Stimulated activated CD4-positive, alpha-beta T cell treated with anti-CD3 and anti-CD28 coated beads, Interleukin-1b, Interleukin-23, amount 100 ng/mL, for 24 hours (primary cell): ENCODE measurements around the gene PCBP2.

Experiments used
- DNase-seq, 4 experiments: peaks; one replicate each; pipeline ENCODE4 v3.0.0-alpha.2; 2020; ENCODE audit warnings: low read depth in 4 of 4, low spot score in 1 of 4

PCBP2 gene

DNA sequence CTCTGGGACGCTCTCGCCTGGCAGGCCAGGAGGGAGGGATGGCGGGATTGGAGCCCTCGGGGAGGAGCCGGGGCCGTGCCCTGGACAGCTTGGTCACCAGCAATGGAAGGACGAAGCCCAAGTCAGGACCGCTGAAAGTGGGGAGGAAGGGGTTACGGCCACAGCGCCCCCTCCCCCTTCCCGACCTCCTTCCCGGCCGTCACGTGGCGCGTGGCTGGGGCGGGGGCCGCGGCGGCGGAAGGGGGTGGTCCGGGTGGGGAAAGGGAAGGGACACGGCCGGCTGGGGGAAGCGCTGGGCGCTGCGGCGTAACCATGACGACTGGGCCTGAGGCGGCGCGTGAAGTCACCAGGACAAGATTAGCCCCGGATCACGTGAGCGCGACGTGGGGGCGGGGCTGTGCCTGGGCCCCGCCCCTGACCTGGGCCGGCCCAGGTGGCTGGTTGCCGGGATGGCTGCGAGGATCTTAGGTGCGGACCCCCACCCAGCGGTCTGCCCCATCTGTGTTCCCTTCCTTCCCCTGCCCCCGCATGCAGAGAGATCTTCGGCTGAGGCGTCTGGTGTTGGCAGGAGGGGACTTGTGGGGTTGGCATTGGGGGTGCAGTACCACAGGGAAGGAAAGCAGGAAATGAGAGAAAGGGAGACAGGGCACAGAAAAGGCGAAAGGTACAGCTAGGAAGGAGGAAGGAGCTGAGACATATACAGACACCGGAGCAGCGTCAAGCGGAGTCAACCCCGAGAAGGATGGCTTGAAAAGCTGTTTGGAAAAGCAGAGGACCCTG is 41.1 kb downstream of the PCBP2 start:
- peak; percentile 72 to 80 (median 74) for DNase-seq

DNA sequence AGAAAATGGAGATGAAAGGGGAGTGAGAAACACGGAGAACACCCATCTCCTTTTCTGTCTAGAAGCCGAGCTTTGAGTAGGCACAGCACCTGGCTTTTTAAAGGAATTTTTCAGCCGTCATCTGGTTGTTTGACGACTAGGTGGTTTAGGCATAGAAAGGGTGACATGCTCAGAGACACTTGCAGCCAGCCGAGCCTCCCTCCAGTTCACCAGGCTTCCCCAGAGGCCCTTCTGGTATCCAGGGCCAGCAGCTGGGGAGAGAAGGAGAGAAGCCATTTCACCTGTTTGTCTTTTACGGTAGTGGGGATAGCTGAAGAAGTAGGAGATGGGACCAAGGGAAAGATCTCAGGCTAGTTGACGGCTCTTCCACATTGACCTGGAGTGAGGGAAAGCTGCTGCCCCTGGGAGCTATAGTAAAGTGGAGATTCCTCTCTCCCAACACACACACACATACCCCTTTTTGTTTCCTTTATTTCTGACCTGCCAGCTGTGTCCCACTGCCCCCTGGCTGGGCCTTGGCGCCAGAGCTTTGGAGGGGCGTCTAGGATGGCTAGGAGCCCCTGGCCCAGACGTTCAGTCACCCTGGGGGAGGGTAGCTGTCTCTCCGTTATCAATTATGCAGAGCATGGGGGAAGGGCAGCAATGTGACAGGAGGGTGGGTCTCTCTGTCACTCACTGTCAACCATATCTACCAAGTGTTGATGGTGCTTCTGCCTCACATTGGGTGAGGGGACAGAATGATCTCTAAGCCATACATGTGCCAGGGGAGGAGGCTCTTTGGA is 41.9 kb downstream of the PCBP2 start:
- DNase-seq = no peak

DNA sequence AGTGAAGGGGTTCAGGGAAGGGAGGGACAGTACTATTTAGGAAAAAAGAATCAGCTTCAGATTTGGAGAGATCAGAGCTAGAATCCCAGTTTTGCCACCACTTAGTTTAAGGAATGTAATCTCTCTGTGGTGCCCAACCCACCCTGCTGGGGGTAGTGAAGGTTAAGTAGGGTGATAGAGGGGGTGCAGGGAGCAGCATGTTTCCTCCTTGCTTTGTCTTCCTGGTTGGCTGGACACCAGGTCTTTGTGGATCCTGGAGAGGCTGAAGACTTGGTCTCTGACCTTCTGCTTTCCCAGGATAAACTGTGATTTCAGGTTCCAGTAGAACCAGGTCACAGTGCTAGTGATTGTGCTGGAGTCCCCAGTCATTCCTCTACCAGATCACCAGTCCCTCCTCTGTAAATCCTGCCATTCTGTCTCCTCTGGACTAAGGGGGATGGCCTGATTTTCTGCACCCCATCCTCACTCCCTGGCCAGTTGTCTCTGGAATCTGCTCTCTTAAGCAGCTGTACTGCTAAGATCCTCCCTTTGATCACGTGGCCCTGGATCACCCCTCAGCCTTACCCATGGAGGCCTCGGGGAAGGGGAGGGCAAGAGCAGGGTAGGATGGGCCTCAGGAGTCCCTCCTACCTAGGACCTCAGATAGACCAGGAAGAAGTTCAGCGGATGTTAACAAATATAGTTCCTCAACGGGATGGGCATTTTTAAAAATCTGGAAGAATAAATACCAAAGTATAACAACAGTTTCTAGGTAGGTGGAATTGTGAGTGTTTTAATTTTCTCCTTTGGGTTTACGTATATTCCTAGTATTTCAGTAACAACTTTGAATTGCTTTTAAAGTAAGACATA is 44.2 kb downstream of the PCBP2 start:
- DNase-seq = no peak

DNA sequence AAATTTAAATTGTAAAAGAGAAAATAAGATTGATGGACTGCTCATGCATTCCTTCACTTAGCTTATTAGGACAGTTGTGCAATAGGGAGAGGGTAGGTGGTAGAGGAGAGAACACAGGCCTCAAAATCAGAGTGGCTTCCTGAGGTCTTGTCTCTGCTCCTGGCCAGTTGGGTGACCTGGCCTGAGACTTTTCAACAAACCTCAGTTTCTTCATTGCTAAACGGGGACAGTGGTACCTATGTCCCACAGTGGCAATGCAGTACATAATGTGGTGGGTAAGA is 44.8 kb downstream of the PCBP2 start:
- DNase-seq = no peak

DNA sequence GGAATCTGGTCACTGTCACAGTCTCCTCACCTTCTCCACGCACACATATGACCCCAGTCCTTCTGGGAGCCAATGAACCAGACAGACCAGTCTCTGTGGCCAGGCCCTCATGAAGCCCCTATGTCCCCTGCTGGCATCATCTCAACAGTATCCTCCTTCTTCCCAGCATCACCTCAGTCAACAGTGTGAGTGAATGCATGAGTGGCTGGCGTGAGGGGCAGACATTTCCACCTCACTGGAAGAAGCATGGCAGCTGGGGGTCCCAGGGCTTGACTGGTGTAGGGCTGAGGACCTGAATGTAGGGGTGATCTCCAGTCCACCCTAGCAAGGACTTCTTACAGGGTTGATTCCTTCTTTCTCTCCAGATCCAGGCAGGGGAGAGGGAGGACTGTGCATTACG is 45.6 kb downstream of the PCBP2 start:
- no peak for DNase-seq

DNA sequence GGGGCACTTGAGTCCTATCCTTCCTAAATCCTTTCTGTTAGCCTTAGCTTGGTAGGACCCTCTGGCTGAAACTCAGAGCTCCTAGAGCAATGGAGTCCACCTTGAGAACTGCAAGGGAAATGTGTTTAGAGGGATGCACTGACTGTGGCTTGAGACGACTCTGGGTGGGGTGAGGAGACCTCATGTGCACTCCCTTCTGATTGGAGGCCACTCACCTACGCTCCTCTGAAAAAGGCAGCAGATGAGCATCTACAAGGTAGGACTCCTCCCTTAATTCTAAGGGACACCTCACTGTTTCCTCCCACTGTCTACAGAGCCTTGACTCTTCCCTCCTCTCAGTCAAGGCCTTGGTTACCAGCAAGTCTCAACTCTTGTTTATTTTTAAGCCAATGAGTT is 46.3 kb downstream of the PCBP2 start:
- no peak for DNase-seq

DNA sequence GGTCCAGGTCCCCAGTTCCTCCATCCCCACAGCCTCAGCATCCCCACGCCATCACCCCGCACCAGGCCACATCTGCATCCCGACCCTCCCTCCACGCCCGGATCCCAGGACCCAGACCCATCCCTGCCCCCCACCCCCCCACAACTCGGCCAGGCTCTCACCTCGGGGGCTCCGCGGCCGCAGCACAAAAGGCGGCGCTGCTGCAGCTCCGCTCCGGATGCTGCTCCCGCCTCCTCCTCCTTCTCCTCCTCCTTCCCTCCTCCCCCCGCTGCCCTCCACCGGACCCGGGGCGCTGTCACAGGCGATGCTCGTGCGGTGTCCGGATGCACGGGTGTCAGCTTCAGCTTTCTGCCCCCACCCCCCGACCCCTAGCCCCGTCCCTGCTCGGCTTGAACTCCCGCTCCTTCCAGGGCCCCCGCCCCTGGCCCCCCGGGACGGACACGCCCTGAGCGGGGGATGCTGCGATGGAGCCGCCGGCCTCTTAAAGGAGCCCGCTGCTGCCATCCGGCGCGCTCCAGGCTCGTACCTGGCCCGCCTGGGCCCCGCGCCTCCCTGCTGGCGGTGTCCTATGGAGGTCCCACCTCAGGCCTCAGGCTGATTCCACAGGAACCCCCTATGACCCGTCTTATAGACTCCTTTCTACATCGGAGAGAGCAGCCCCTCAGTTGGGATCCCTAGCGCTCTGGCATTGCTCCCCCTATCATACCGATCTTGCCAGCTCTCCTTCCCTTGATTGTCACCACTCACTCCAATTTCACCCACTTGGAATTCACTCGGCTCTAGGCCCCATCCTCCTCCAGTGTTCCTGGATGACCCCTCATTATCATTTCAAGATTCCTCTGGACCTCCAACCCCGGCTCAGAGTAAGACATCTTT is 47.6 kb downstream of the PCBP2 start, which contains the start of gene MAP3K12:
TSS of gene MAP3K12 (minus strand) at position 193 of the 876 bp plus-strand sequence. CDS start 12,067 bp downstream, outside the sequence.
- peak in 3 of 4 experiments; percentile 36 to 57 (median 53) for DNase-seq

DNA sequence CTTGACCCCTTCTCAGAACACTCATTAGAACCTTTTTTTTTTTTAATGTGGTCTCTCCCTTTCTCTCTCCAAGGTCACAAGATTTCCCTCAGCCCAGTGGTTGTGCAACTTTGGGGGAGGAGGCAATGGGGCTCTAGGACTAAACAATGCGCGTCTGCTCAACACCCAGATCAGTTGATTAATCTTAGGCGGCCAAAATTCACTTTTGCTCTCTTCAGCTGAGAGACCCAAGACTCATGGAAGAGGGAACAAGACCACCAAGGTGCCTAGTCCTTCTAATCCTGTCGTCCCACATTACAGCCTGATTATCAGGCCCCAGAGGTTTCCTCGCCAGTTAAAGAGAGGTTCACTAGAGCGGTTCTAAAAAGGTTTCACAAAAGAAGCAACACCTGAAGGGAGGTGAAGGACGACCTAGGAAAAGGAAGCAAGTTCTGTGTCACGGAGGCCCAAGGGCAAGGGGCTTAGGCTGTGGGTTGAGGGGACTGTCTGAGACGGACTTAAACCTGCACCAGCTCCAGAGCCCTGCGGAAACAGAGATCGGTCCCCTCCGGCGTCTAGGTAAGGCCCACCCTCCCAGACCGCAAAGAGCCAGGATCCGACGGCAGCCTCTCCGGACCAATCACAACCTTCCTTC is 48.4 kb downstream of the PCBP2 start:
- DNase-seq = no peak

DNA sequence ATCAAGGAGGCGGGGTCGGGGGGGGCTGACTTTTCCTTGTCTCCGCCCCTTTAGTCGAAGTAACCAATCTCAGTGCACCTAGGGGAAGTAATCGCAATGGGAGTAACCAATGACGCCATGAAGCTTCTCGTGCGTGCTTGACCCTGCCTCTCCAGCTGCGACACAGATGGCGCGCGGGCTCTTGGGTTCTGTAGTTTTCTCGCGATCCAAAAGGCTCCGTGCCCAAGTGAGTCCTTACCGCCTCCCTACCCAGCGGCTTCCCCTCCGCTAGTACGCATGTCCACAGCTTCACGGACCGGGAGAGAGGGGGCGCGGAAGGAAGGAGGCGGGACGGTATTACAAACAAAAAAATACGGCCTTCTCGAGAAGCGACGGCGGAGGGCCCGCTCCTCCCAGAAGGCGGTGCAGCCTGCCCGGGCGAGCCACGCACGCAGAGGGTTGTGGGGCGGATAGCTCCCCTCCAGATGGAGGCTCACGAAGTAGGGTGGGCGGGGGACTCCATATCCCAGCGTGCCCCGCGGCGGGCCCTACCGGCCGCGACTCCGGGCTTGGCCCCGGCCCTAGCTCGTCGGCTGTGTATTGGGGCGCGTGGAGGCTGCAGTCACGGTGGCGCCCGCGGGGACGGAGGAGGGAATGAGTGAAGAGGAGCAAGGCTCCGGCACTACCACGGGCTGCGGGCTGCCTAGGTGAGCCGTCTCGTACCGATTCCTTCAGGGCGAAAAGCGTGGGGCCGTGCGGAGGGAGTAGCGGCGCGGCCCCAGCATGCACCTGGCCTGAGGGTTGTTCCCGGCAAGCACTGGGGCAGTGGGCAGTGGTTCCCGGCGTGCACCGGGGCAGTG is 49.1 kb downstream of the PCBP2 start, which contains the start of gene TARBP2:
TSS of gene TARBP2 (plus strand) at position 508 of the 839 bp plus-strand sequence. CDS start at position 634, 126 bp downstream.
- peak; percentile 86 to 96 (median 96) for DNase-seq

DNA sequence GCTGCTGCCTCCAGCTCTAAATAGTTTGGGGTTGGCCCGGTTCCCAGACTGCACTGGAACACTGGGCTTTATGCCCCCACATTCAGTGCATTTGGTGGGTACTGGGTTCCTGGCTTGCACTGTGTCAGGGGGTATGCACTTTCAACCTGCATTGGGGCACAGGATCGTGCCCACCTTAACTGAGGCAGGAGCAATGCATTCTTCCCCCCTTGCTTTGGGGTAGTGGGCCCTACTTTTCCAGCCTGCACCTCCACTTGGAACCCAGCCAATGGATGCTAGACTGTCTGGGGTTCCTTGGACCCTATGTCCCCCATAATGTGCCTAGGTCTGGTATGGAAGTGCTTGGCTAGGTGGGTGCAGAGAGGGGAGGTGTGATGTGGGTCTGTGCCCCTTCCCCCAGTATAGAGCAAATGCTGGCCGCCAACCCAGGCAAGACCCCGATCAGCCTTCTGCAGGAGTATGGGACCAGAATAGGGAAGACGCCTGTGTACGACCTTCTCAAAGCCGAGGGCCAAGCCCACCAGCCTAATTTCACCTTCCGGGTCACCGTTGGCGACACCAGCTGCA is 49.8 kb downstream of the PCBP2 start:
- no peak for DNase-seq

DNA sequence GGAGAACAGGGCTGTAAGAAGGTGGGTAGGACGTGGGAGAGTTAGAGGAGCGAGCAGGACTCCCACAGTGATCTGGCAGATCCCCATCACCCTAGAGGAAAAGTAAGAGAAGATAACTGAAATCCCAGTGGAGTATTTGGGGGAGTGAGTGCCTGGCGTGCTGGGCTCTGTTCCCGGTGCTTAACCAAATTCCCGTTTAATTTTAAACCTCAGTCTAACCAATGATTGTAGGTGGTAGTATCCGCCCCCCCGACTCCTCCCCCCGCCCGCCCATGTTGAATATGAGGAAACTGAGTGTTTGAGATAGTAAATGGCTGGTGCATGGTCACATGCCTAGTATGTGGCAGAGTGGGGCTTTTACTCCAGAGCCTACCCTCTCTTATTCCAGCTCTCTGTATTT is 50.4 kb downstream of the PCBP2 start:
- no peak for DNase-seq

DNA sequence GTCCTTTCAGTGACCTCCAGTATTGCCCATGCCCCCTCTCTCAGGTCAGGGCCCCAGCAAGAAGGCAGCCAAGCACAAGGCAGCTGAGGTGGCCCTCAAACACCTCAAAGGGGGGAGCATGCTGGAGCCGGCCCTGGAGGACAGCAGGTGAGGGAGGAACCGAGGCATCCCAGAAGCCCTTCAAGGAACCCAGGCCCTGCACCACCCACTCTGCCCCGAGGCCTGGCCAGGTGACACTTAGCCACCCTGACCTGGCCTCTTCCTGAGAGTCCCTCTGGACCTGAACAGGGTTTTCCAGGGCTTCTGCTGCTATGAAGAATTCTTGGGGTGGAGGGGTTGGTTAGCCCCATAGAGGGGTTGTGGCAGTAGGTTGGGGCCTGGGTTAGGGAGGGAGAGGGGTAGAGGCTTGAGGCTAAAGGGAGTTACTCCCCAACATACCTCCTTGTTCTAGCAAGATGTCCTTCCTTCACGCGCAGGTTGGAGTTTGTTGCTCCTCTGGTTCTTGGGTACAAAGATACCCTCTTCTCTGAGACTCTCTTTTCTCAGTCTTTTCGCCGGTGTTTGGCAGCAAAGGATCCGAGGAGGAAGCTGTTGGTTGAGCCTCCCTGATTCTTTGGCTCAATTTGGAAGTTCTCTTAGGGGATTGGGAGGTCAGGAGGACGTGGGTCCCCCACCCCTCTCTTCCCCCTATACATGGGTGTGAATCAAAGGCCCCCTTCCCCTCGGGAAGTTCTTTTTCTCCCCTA is 51.3 kb downstream of the PCBP2 start:
- no peak for DNase-seq

DNA sequence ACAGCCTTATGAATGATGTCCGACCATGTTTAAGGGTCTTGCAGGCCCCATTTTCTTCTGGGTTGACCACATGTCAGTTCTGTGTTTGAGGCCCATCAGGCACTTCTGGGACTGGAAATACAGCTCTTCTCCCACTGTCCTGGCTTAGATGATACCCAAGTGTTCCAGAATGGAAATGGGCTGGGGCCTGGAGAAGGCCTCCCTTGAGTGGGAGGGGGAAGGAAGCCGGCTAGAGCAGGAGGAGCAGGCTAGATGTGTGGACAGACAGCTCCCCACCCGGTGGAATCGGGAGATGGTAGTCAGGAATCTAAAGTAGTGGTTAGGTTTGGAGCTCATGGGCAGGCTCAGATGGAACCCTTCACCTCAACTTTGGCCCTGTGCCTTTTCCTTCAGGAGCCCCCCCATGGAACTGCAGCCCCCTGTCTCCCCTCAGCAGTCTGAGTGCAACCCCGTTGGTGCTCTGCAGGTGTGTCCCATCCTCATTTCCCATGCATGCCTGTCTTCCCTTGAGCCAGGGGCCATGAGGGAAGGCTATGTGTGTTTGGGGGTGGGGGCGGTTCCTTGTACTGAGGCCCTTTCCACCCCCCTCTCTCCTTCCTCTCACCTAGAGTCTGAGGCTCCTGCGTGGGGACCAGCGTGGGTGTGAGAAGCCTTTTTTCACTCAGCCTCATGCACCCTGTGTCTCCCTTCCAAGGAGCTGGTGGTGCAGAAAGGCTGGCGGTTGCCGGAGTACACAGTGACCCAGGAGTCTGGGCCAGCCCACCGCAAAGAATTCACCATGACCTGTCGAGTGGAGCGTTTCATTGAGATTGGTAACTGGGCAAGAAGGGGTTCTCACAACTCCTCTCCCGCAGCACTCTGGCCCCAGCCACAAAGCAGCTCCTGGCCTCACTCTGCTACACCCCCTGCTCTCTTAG is 52.4 kb downstream of the PCBP2 start:
- no peak for DNase-seq

DNA sequence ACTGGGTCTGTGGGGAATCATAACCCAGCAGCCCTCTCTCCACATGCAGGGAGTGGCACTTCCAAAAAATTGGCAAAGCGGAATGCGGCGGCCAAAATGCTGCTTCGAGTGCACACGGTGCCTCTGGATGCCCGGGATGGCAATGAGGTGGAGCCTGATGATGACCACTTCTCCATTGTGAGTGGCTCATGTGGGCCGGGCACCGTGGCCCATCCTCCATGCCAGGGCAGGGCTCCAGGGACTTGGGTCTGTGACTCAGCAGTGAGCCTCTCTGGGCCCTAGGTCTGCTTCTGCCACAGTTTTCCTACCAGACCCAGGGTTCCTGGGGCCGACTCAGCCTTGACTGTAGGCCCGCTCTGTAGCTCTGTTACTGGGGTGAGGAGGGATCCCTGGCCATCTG is 53.2 kb downstream of the PCBP2 start:
- no peak for DNase-seq

DNA sequence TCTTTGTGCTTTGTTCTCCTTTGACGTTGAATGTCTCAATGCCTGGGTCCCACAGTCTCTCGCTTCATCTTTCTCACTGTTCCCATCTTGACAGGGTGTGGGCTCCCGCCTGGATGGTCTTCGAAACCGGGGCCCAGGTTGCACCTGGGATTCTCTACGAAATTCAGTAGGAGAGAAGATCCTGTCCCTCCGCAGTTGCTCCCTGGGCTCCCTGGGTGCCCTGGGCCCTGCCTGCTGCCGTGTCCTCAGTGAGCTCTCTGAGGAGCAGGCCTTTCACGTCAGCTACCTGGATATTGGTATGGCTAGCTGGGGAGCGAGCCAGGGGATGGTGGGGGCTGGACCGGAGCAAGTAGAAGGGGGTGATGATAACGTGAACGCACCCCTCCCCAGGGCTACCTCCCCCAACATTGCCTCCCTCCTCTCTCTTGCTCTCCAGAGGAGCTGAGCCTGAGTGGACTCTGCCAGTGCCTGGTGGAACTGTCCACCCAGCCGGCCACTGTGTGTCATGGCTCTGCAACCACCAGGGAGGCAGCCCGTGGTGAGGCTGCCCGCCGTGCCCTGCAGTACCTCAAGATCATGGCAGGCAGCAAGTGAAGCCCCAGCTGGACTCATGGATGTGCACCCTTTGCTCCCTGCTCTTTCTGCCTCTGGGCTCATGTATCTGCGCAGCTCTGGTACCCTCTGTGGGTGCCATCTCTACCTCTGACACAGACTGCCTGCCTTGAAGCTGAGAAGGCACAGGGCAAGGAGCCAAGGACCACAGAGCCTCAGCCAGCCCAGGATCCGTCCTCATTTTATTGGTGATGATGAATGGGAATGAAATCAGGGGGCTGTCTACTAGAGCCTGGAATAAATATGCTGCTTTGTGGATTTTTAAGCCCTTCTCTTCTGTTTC is 53.9 kb downstream of the PCBP2 start:
- DNase-seq = no peak

DNA sequence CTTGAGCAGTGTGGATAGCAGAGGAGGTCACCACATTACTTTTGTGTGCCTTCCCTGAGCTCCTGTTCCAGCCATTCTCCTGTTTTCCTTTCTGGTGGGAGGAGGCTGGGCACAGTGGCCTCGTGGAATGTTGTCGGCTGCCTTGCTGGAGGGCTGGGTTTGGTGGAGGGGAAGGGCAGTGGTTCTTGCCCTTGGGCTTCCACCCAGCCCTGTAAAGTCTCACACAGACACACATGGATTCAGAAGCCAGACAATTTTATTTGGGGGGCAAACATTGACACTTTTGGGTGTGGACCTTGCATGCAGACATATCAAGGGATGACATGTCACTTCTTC is 54.5 kb downstream of the PCBP2 start:
- DNase-seq = no peak
